Omental fat pad (tissue), 4 donors: Measurements from ENCODE around the gene RAB3D. TPM values are rescaled to one million over a fixed set of nuclear protein-coding genes. Genes with fewer than 3 reads are reported as not detected.
A peak's percentile ranks its signal among the peaks of the same experiment; 100 is the strongest.
"Not testable (repeated sequence)": the region's sequence is repeated elsewhere in the genome, so short reads cannot be mapped to it uniquely, and the experiment has no call there.

Experiments used
- ATAC-seq: fragments of 150-250 bp; one replicate; pipeline ENCODE4 v1.9.1; 2016; ENCODE audit warnings: mild to moderate bottlenecking, moderate library complexity; ENCODE audit not compliant: low FRiP score
- DNase-seq: peaks from one replicate; pipeline ENCODE4 v3.0.0-alpha.2; 2019; ENCODE audit warnings: low spot score
- CTCF ChIP-seq, 3 donors: fragments of 450-650 bp; IDR thresholded peaks; one replicate each; pipeline ENCODE4 v1.5.1; 2016 to 2017; ENCODE audit warnings: antibody characterized with exemption in 3 of 3, mild to moderate bottlenecking in 3 of 3, moderate library complexity in 2 of 3
- total RNA-seq, 4 donors: library from RNA; depleted of rRNA; stranded (reverse); fragments of >200 nt; gene quantifications; one replicate each; pipeline ENCODE4 v1.1.0, GENCODE V29; 2016

The RAB3D gene
- total RNA-seq, 4 donors from 2014 or later = 8.6 to 33.3 (median 16.8) TPM

GRCh38 chr19:11380653-11381537, 41.4 kb upstream of the RAB3D start:
- ATAC-seq (peak; percentile 88), DNase-seq (peak; percentile 80)
- TF ChIP-seq CTCF (IDR thresholded peaks at IDR 0.05) = peak in 2 of 3 donors; percentile 47 to 51

GRCh38 chr19:11379857-11380350, 40.4 kb upstream of the RAB3D start:
- DNase-seq (no peak), ATAC-seq (no peak)

GRCh38 chr19:11379269-11379845, 39.9 kb upstream of the RAB3D start:
- not testable (repeated sequence) for DNase-seq, ATAC-seq

More at GRCh38 chr19:11379857-11380350, 40.4 kb upstream of the RAB3D start:
- no peak for TF ChIP-seq CTCF (IDR thresholded peaks at IDR 0.05)

- DNase-seq (no peak), ATAC-seq (no peak)
- no peak for TF ChIP-seq CTCF (IDR thresholded peaks at IDR 0.05)
Observed at GRCh38 chr19:11378319-11379189, 39.1 kb upstream of the RAB3D start.

GRCh38 chr19:11377756-11378155, 38.3 kb upstream of the RAB3D start:
- no peak for DNase-seq
- TF ChIP-seq CTCF (IDR thresholded peaks at IDR 0.05) = no peak
- ATAC-seq = no peak

GRCh38 chr19:11377237-11377636, 37.8 kb upstream of the RAB3D start:
- no peak for TF ChIP-seq CTCF (IDR thresholded peaks at IDR 0.05)
- ATAC-seq (no peak), DNase-seq (peak; percentile 52)
